OCI-LY1 (cell line): ENCODE measurements around the gene DYRK1B.
A peak's percentile ranks its signal among the peaks of the same experiment; 100 is the strongest.

Experiments
- CTCF ChIP-seq: fragments of 200-600 bp; sonication (generic), shearing (Covaris generic); IDR thresholded peaks from 2 replicates; pipeline ENCODE4 v1.5.1; 2017; ENCODE audit warnings: mild to moderate bottlenecking, antibody characterized with exemption, low read length, moderate library complexity, mixed read lengths
- EZH2 ChIP-seq: fragments of 200-600 bp; sonication (generic), shearing (Covaris generic); IDR thresholded peaks from 2 replicates; pipeline ENCODE4 v1.8.0; 2017; ENCODE audit warnings: borderline replicate concordance, mixed run types, mild to moderate bottlenecking, antibody characterized with exemption, low read length, moderate library complexity, mixed read lengths

GRCh38 chr19:39843919-39844793 is 10.2 kb upstream of the DYRK1B start:
- TF ChIP-seq EZH2 (no peak), CTCF (peak; percentile 77)
